HEK293T (cell line): ENCODE measurements around the gene PRAMEF8.
"Not testable (repeated sequence)": the region's sequence is repeated elsewhere in the genome, so short reads cannot be mapped to it uniquely, and the experiment has no call there.

ENCODE experiments used
- CTCF ChIA-PET: fragments of 350-600 bp; formaldehyde crosslinking; extraction: SDS; loops from one replicate; lab custom pipeline; 2021; ENCODE audit warnings: antibody characterized with exemption, inconsistent platforms; lab: Yijun Ruan, JAX
- POLR2A ChIA-PET: fragments of 350-600 bp; formaldehyde crosslinking; extraction: SDS; loops from one replicate; lab custom pipeline; 2020; ENCODE audit warnings: antibody characterized with exemption, inconsistent platforms; lab: Yijun Ruan, JAX
- DNase-seq: peaks from one replicate; pipeline ENCODE4 v3.0.0; 2012; ENCODE audit warnings: mixed read lengths; ENCODE audit errors: extremely low spot score

The PRAMEF8 gene

GRCh38 chr1:13232056-13232455 is 52.9 kb downstream of the PRAMEF8 start:
- POLR2A ChIA-PET, CTCF ChIA-PET, DNase-seq: not testable (repeated sequence)
